ENCODE results near the gene HOXC12. TPM values are rescaled to one million over a fixed set of nuclear protein-coding genes. Genes with fewer than 3 reads are reported as not detected.

Gene HOXC12
- polyA plus RNA-seq, 1 of the 3 experiments (the other 2 are of a cell fraction) = not detected

- CTCF ChIA-PET = interaction anchor here (1.1 to 12.8 kb wide), 29 partner anchors 9 to 407 kb away, joined by 3 to 194 read pairs (median 6); partner anchors contain the start of genes HOTAIR, HOXC11, HOXC12 and HOXC9
- H3K9ac ChIP-seq = no peak overlapping the region
- H3K27ac ChIP-seq (ENCODE audit: low read depth in 2 of 2, low read length in 1 of 2) = no peak overlapping the region
- no peak for TF ChIP-seq JUND (IDR thresholded peaks at IDR 0.05)
- TF ChIP-seq EZH2phosphoT487 (IDR thresholded peaks at IDR 0.05; ENCODE audit: borderline replicate concordance, low read depth) = peak; percentile 86; the same call in 1 of the 2 replicates
- H3K36me3 ChIP-seq (replicated peaks in 1 of 2; ENCODE audit: control insufficient read depth in 1 of 2, insufficient read depth in 2 of 2, low read length in 1 of 2) = no peaks in the 10 kb centered on the region
- H3K4me3 ChIP-seq (ENCODE audit: low read depth in 2 of 2, low read length in 1 of 2) = no peak overlapping the region
- no peaks in the 10 kb centered on the region for H3K9me3 ChIP-seq
- H3K79me2 ChIP-seq (ENCODE audit: insufficient read depth) = no peaks in the 10 kb centered on the region
- peaks cover 95% of the 10 kb centered on the region for H3K27me3 ChIP-seq (ENCODE audit: insufficient read depth)
- H3K9me2 ChIP-seq = no peaks in the 10 kb centered on the region
- no peaks in the 10 kb centered on the region for H4K20me1 ChIP-seq (ENCODE audit: insufficient read depth)
- no peaks in the 10 kb centered on the region for H3F3A ChIP-seq (replicated peaks; ENCODE audit: insufficient read depth)
- POLR2A ChIA-PET = interaction anchor here (0.6 kb wide), 1 partner anchor 15 kb away, joined by 3 read pairs; no protein-coding TSS in a partner anchor
- whole genome bisulfite sequencing (ENCODE audit: low lambda C conversion rate) = 28% methylated on average over 27 of the region's 30 CpGs
- no peak overlapping the region for H3K4me2 ChIP-seq
- DNase-seq = no peak
- H2AFZ ChIP-seq (ENCODE audit: low read depth) = no peak overlapping the region
- peaks cover 0 to 12% of the 10 kb centered on the region in 2 experiments; a peak in 1 of 4 replicates for H3K4me1 ChIP-seq (ENCODE audit: control insufficient read depth in 1 of 2, insufficient read depth in 2 of 2, low read depth in 1 of 2, low read length in 1 of 2)
These were observed 29.4 kb downstream of the HOXC12 start for GRCh38 chr12:53983950-53984572.

DNA sequence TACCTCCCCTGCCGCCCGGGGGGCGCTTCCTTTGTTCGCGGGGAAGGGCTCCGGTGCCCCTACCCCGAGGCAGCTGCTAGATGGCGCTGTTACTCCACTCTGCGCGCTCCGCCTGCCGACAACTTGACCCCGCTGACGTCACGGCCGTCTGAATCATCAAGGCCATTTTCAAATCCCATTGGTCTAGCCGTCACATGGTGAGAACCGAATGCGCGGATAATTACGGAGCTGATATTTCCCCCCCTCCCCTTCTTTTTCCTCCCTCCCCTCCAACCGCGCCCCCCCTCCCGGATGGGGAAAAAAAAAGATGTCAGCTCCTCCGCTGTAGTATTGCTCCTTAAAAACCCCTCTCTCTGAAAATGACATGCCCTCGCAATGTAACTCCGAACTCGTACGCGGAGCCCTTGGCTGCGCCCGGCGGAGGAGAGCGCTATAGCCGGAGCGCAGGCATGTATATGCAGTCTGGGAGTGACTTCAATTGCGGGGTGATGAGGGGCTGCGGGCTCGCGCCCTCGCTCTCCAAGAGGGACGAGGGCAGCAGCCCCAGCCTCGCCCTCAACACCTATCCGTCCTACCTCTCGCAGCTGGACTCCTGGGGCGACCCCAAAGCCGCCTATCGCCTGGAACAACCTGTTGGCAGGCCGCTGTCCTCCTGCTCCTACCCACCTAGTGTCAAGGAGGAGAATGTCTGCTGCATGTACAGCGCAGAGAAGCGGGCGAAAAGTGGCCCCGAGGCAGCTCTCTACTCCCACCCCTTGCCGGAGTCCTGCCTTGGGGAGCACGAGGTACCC lies 30.4 kb downstream of the HOXC12 start, which contains the start of gene HOXC10:
HOXC10 (plus strand) TSS at position 246 of the 791 bp plus-strand sequence; CDS start at position 360, 114 bp downstream.
- Histone ChIP-seq H3K4me3 (ENCODE audit: low read depth in 2 of 2, low read length in 1 of 2) (peak within 1 kb of the TSS; percentile 41 to 52; a peak in 3 of 4 replicates), H3K27ac (ENCODE audit: low read depth in 2 of 2, low read length in 1 of 2) (no peak within 1 kb of the TSS), H3K27me3 (ENCODE audit: insufficient read depth) (peaks cover 95% of the 10 kb centered on the region), H3K4me2 (peak within 1 kb of the TSS; percentile 95), H3K9ac (no peak within 1 kb of the TSS), H2AFZ (ENCODE audit: low read depth) (peak within 1 kb of the TSS; percentile 96; the same call in 1 of the 2 replicates), H3F3A (replicated peaks; ENCODE audit: insufficient read depth) (no peaks in the 10 kb centered on the region), H3K36me3 (replicated peaks in 1 of 2; ENCODE audit: control insufficient read depth in 1 of 2, insufficient read depth in 2 of 2, low read length in 1 of 2) (no peaks in the 10 kb centered on the region), H3K9me3 (no peaks in the 10 kb centered on the region), H3K4me1 (ENCODE audit: control insufficient read depth in 1 of 2, insufficient read depth in 2 of 2, low read depth in 1 of 2, low read length in 1 of 2) (peaks cover 0 to 12% of the 10 kb centered on the region in 2 experiments; a peak in 1 of 4 replicates), H3K9me2 (no peaks in the 10 kb centered on the region), H3K79me2 (ENCODE audit: insufficient read depth) (no peaks in the 10 kb centered on the region), H4K20me1 (ENCODE audit: insufficient read depth) (no peaks in the 10 kb centered on the region)
- ChIA-PET CTCF (interaction anchor here (0.5 to 12.8 kb wide), 63 partner anchors 8 to 427 kb away, joined by 3 to 194 read pairs (median 4); partner anchors contain the start of genes COPZ1, HOTAIR, HOXC11 and HOXC12), POLR2A (interaction anchor here (1.0 to 1.1 kb wide), 2 partner anchors 230 to 231 kb away, joined by 3 read pairs; no protein-coding TSS in a partner anchor)
- peak; percentile 97 for DNase-seq
- 5% methylated on average over 42 of the region's 55 CpGs for WGBS (ENCODE audit: low lambda C conversion rate)
- TF ChIP-seq ZBTB33 (IDR thresholded peaks at IDR 0.05; ENCODE audit: borderline replicate concordance, low read depth) = no peak
- no peak for TF ChIP-seq NRF1 (IDR thresholded peaks at IDR 0.05; ENCODE audit: low read depth, low read length)
- TF ChIP-seq MEF2A (IDR thresholded peaks at IDR 0.05; ENCODE audit: borderline replicate concordance, low read depth) = no peak
- TF ChIP-seq GABPA (IDR thresholded peaks at IDR 0.05; ENCODE audit: low read depth) = no peak
- TF ChIP-seq RXRA (IDR thresholded peaks at IDR 0.05; ENCODE audit: borderline replicate concordance, low read depth) = peak; percentile 53; the same call in 1 of the 2 replicates
- peak; percentile 86 for TF ChIP-seq FOSL2 (IDR thresholded peaks at IDR 0.05; ENCODE audit: borderline replicate concordance, low read depth)
- peak; percentile 18 for TF ChIP-seq CHD2 (IDR thresholded peaks at IDR 0.05; ENCODE audit: low read length, partially characterized antibody)
- TF ChIP-seq ELF1 (IDR thresholded peaks at IDR 0.05) = no peak
- TF ChIP-seq TCF12 (IDR thresholded peaks at IDR 0.05) = no peak
- peak; percentile 81 for TF ChIP-seq RFX5 (IDR thresholded peaks at IDR 0.05; ENCODE audit: low read length)
- TF ChIP-seq FOXM1 (IDR thresholded peaks at IDR 0.05; ENCODE audit: low read depth) = no peak
- TF ChIP-seq USF1 (IDR thresholded peaks at IDR 0.05; ENCODE audit: borderline replicate concordance, low read depth) = peak; percentile 85
- no peak for TF ChIP-seq MXI1 (IDR thresholded peaks at IDR 0.05; ENCODE audit: low read depth, low read length)
- no peak for TF ChIP-seq FOXJ3 (CRISPR knock-in tag; IDR thresholded peaks at IDR 0.05)
- TF ChIP-seq SIN3A (IDR thresholded peaks at IDR 0.05; ENCODE audit: borderline replicate concordance, low read depth, low read length) = no peak
- TF ChIP-seq JUND (IDR thresholded peaks at IDR 0.05) = peak; percentile 53
- TF ChIP-seq SMC3 (IDR thresholded peaks at IDR 0.05; ENCODE audit: low read depth, low read length) = peak; percentile 67
- TF ChIP-seq POLR2AphosphoS5 (IDR thresholded peaks at IDR 0.05; ENCODE audit: low read depth, low read length) = no peak
- TF ChIP-seq CTCF (IDR thresholded peaks at IDR 0.05) = peak; percentile 80
- no peak for TF ChIP-seq RCOR1 (IDR thresholded peaks at IDR 0.05; ENCODE audit: low read length)
